Measurements from ENCODE around the gene SNX3.

DNA sequence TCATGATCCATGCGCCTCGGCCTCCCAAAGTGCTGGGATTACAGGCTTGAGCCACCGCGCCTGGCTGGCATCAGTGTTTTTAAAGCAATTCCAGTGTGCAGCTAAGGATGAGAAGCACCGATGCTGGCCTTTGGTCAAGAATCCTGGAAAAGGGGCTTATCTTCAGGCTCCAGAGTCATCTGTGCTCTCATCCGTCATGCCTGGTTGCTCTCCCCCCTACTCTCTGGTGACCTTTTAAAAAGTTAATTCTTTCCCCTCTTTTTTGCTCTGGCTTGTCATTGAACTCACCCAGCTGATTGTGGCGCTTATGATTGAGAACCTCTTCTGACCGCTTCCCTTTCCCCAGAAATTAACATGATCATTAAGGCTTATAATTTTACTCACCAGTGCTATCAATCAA lies 66.3 kb downstream of the SNX3 start:
- TF ChIP-seq, protein P1, sequence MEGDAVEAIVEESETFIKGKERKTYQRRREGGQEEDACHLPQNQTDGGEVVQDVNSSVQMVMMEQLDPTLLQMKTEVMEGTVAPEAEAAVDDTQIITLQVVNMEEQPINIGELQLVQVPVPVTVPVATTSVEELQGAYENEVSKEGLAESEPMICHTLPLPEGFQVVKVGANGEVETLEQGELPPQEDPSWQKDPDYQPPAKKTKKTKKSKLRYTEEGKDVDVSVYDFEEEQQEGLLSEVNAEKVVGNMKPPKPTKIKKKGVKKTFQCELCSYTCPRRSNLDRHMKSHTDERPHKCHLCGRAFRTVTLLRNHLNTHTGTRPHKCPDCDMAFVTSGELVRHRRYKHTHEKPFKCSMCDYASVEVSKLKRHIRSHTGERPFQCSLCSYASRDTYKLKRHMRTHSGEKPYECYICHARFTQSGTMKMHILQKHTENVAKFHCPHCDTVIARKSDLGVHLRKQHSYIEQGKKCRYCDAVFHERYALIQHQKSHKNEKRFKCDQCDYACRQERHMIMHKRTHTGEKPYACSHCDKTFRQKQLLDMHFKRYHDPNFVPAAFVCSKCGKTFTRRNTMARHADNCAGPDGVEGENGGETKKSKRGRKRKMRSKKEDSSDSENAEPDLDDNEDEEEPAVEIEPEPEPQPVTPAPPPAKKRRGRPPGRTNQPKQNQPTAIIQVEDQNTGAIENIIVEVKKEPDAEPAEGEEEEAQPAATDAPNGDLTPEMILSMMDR (IDR thresholded peaks at IDR 0.05): no peak
- no peak for TF ChIP-seq EZH2phosphoT487 (IDR thresholded peaks at IDR 0.05)
- TF ChIP-seq EZH2 (IDR thresholded peaks at IDR 0.05): no peak

Measured in neural progenitor cell (in vitro differentiated cells).